GM12801 (cell line): ENCODE measurements around the gene KIAA1328.

ENCODE experiments used
- TF ChIP-seq, protein P1 (sequence below): IDR thresholded peaks from one replicate; pipeline ENCODE4 v1.5.1; 2011; ENCODE audit warnings: control low read depth; ENCODE audit not compliant: insufficient read length; ENCODE audit errors: extremely low read depth

KIAA1328 gene

DNA sequence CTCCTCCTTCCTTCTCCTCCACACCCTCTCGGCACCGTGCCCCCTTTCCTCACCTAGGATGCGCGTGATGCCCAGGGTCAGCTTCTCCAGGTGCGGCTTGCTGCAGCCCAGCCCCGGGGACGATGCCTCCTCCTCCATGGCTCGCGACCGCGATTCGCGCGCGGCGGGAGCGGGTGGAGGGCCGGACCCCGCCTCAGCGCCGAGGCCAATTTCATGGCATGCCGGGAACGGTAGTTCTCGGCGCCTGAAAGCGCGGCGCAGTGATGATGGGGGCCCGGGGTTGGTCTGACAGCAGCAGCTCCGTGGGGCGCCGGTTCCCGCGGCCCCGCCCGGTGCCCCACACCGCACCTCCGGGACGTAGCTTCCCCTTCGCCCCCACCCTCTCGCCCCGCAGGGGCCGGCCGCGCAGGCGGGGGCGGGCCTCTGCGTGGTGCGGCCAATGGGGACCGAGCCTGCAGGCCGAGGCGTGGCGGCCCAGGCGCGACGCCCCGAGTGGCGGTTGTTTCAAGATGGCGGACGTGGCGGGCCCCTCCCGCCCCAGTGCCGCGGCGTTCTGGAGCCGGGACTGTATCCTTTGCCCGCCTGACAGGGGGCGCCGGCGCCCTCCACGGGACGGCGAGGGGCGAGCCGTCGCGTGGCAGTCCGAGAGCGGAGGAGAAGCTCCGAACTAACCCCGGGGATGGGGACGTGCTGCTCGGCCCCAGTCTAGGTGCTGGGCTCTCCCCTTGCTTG lies at the start of gene KIAA1328, which contains the start of gene TPGS2:
Gene KIAA1328 (plus strand): TSS at position 498 of the 732 bp plus-strand sequence. CDS start 12 bp downstream, at position 510.
Gene TPGS2 (minus strand): TSS at position 373 of the 732 bp plus-strand sequence. CDS start 235 bp downstream, at position 138.
- TF ChIP-seq, protein P1, sequence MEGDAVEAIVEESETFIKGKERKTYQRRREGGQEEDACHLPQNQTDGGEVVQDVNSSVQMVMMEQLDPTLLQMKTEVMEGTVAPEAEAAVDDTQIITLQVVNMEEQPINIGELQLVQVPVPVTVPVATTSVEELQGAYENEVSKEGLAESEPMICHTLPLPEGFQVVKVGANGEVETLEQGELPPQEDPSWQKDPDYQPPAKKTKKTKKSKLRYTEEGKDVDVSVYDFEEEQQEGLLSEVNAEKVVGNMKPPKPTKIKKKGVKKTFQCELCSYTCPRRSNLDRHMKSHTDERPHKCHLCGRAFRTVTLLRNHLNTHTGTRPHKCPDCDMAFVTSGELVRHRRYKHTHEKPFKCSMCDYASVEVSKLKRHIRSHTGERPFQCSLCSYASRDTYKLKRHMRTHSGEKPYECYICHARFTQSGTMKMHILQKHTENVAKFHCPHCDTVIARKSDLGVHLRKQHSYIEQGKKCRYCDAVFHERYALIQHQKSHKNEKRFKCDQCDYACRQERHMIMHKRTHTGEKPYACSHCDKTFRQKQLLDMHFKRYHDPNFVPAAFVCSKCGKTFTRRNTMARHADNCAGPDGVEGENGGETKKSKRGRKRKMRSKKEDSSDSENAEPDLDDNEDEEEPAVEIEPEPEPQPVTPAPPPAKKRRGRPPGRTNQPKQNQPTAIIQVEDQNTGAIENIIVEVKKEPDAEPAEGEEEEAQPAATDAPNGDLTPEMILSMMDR = no peak

DNA sequence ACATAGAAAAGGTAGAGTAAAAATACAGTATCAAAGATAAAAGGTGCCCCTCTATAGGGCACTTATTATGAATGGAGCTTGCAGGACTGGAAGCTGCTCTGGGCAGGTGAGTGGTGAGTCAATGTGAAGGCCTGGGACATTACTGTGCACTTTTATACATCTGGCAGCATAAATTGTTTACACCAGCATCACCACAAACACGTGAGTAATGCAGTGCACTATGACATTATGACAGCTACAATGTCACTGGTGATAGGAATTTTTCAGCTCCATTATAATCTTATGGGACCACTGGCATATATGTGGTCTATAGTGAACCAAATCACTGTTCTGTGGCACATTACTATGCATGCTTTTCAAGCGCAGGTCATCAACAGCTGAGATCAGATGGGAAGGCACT lies 48.2 kb upstream of the KIAA1328 start:
- TF ChIP-seq, protein P1 = no peak

DNA sequence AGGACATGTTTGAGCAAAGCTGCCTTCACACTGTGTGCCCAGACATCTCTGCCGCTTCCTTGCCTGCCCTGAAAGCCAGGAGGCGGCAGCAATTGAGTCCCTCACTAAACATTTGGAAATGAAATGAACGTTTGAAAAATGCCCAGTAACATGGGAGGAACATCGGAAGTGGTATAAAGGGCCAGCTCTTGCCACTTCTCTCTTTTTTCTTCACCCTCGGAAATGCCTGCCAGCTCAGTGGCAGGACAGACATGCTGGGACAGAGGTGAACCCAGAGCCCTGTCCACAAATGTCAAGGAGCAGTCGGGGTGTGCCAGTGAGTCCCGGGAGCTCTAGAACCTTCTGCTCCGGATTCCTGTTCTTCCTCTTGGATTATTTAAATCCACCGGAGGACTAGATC lies 46.2 kb upstream of the KIAA1328 start:
- TF ChIP-seq, protein P1 = no peak

DNA sequence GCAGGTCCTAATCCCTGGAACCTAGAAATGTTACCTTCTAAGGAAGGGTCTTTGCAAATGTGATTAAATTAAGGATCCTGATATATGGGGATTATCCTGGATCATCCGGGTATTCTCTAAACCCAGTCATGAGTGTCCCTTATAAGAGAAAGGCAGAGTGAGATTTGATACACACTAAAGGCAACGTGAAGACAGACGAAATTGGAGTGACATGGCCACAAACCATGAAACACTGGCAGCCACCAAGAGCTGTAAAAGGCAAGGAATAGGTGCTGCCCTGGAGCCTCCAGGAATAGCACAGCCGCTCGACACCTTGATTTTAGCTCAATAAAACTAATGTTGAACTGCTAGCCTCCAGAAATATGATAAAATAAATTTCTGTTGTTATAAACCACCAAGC lies 45.1 kb upstream of the KIAA1328 start:
- TF ChIP-seq, protein P1 = no peak

DNA sequence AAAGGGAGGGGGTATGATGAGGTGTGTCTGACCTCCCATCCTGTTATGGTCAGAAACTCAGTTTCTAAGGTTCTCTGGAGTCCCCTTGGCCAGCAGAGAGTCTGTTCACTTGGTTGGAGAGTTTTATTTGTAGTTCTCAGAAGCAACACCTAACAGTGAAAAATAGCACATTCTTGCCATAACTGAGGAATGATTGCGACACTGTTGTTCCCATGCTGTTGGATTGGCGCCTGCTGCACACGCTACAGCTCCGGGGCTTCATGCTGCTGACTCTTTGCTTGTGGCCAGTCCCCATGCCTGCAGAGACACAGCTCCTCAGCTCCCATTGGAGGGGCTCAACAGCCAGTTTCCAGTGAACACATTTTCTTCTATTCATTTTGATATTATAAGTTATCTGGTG lies 42.2 kb upstream of the KIAA1328 start:
- TF ChIP-seq, protein P1 = no peak

DNA sequence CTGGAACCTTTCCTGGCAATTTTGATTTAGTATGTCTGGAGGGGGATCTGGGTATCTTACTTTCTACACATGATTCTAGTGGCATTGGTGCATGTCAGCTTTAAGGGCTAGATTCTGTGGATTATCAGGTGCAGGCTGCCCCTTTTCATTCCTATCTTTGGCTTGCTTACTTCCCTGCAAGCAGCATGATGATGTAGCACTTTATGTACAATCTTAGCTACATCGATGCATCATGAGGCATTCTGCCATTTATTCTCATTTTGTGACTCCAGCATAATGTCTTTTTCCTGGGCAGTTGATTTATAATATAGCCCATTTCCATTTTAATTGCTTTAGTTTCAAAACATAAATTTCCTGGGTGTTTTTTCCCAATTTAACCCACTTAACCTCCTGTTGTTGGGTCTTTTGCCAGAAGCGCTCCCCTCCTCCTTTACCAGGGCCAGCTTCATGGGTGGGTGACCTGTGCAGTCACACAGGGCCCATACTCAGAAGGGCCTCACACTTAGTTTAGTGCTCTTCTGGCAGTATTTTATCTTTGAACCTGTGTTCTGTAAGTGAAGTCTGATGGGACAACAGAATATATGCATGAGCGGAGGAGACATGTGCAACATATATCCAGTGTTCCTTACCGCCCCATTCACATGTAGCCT lies 36.2 kb upstream of the KIAA1328 start:
- TF ChIP-seq, protein P1 = no peak

DNA sequence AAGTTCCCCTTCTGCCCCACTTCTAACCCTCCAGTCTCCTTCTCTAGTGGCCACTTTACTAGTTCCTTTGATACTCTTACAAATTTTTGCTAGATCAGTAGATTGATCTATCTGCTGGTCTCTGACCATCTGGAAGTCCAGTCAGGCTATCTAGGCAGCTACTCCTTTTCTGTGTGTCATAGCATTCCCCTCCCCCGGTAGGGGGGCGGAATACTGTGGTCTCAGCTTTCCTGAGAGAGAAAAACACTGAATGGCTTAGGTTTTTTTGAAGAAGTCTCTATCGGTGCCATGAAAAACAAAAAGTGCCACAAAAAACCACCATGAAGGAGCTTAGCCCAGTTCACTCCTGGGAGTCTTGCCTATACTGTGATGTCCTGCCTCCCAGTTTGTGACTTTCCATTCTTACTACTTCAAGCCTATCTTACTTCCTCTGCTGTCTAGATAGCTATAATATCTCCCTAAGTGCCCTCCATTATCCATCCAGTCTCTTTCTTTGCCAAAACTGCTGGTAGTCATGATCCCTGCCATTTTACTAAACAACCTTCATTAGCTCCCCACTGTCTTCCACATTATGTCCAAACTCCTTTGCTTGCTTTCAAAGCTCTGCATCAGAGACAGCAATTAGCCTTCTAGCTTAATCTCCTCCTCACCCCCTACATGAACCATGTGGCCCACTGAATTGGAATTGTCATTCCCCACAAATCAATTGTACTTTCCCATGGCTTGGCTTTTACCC lies 30.0 kb upstream of the KIAA1328 start:
- TF ChIP-seq, protein P1 = no peak
